Kasumi-1 (cell line): ENCODE data around the gene C5orf22.
"Not testable (repeated sequence)": the region's sequence is repeated elsewhere in the genome, so short reads cannot be mapped to it uniquely, and the experiment has no call there.

Source experiments
- DNase-seq, 2 experiments: peaks; one replicate each; lab custom pipeline; 2025; lab: John Stamatoyannopoulos, UW

The C5orf22 gene

DNA sequence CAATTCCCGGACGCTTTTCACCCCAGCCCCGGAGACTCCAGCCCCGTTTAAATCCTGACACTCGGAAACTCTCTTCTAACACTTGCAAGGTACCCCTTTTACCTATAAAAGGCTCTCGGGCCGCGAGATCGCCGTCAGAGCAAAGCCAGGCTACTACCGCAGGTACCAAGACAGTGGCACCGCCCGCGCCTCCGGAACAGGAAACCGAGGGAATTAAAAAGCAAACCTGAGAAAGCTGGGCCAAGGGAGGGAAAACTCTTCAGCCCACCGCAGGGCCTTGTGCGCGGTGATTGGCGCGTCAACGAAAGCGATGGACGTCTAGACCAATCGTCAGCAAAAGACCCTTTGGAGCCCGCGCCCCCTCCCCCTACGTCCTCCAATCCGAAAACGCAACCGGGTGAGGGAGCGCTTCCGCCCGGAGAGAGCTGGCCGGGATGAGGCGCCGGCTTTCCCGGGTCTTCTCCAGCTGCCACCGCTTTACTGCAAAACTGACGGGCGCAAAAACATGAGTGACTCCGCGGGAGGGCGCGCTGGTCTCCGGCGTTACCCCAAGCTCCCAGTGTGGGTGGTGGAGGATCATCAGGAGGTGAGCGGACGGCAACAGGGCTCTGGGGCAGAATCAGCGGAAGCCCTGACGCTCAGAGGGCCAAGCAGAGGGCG is at the start of gene C5orf22, which contains the start of gene DROSHA:
C5orf22 (plus strand) TSS at position 414 of the 660 bp plus-strand sequence; CDS start at position 506, 92 bp downstream.
DROSHA (minus strand) TSS at position 206 of the 660 bp plus-strand sequence. CDS start 3,034 bp downstream, outside the sequence.
- DNase-seq: peak; percentile 96

DNA sequence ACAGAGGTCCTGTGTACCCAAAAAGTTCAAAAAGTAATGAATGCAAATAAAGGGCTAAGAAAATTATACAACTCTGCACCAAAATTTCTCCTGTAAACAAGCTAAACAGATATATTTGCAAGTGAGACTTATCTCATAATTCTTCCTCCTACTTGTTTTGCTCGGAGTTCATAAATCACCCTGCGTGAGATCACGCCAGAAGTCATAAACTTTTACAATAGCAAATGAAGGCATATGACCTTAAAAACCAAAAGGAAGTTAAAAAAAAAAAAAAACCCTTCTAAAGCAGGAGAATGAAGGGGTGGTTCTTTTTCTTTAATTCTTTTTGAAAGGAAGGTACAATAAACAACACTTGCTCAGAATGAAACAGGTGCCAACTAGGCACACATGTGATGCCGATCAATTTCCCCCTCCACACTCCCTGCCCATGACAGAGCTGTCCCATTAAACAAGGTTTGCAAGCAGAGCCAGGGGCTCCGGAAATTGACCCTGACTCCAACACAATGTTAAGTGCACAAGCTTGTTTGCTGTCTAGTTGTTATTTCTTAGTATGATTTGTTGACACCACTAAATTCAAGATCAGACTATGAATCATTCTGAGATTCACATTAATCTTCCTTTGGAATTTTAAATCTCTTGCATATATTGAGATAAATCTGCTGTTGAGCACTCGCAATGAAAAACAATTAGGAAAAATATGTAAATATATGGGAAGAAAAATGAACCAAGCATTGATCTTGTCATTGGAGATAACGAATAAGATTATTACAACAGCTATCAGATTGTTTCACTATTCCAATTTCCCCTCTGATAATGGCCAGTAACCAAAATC is 46.5 kb upstream of the C5orf22 start:
- DNase-seq: no peak

DNA sequence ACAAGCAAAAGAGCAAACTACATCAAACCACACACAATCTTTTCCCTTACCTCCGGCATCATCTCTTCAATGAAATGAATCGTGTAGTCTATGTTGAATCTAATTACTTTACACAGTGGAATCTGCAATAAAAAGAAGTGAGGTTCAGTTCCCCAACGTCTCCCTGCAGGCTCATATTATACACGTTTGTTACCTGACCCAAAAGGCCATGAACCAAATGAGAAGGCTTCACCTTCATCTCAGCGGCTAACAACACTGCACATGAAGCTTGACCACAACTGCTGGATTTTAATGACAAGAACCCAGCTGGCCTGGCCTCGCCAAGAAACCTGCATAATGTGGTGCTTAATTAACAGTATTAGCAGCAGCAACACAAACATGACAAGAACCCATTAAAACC is 45.7 kb upstream of the C5orf22 start:
- no peak for DNase-seq

DNA sequence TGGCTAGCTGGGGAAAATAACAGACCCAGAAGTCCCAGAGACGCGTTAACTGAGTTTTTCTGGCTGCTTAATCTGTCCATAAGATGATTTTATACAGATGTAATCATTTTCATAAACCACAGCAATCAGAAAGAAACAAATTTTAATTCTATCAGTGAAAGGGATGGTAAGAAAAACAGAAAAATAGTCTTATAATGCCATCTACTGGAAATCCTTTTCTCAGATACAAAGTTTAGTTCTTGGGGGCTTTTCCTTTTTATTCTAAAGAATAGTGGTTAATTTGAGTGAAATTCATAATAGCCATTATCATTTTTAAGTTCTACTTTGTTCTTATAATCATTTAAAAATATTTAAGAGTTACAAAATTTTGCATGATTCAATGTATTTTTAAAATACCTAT is 44.6 kb upstream of the C5orf22 start:
- no peak for DNase-seq

DNA sequence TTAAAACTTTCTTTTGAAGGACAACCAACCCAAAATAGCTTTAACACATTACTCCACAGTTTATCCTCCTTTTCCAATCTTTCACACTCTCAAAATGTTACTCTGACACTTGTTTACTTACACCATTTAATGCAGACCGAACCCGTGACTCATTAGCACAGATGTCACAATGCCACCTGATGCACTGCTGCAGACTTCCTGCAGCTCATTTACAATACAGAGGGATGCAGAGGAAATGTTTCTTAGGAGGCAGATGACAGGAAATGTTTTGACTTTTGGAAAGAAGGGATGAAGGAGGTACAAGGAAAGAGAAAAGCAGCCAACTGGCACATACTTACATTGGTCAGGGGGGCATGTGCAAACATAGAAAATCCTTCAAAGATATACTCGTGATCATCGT is 39.2 kb upstream of the C5orf22 start:
- no peak for DNase-seq

DNA sequence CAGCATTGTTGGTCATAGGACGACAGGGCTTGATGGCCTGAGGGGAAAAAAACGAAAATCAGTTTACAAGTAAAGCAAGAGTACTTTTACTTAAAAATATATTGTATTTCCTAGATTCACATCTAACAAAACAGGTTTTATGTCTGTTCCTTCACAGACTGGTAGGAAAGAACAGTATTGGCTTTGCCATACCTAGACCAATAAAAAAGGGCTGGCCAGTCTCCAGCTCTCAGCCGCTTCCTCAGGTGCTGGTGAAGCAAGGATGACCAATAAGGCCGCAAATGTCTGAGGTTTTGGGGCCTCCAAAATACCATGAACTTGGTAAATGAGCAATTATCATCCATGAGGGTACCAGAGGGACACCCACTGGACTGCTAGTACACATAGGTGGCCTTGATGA is 36.8 kb upstream of the C5orf22 start:
- DNase-seq: no peak

DNA sequence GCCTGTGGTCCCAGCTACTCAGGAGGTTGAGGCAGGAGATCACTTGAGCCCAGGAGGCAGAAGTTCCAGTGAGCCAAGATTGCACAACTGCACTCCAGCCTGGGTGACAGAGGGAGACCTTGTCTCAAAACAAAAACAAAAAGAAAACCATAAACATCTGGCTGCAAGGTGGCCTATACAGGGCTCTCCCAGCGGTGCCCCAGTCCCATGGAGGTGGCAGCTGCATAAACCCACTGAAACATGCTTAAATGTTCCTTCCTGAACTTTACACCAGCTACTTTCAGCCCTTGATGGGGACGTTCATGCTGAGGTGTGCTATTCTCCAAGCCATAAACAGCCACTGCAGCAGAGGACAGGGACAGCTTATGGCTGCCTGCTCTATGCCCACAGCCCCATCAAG is 35.8 kb upstream of the C5orf22 start:
- DNase-seq: no peak

DNA sequence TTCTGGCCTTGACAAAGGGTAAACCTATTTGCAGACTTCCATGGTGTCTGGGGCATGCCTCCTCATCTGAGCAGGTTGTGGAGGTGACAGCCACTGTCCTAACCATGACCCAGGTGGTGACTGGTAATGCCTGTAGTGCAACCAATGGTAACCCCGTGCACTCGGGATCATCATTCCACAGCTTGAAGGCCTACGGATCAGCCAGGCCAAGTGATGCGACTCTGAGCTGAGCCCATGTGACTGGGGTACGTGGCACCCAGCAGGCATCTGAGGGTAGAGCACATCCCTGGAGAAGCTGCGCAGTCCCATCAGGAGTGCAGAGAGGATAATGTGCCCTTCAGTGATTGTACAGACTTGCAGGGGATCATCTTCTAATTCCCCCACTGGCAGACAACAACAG is 35.2 kb upstream of the C5orf22 start:
- DNase-seq: no peak

DNA sequence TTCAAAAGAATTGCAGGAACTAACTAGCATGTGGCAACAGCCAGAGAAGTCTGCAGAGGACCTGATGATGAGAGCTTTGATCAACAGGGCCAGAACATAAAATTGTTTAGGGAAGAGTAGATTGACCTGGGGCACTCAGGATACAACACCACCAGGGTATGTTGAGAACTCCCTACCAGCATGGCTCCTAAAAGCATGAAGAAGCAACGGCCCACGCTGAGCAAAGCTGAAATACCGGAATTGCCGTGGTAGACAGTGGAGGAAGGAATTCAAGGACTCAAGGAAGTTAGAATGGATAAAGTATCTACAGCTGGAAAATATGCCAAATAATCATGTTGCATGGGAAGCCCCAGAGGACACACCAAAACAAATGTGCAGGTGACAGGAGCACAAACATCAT is 31.8 kb upstream of the C5orf22 start:
- DNase-seq: no peak

DNA sequence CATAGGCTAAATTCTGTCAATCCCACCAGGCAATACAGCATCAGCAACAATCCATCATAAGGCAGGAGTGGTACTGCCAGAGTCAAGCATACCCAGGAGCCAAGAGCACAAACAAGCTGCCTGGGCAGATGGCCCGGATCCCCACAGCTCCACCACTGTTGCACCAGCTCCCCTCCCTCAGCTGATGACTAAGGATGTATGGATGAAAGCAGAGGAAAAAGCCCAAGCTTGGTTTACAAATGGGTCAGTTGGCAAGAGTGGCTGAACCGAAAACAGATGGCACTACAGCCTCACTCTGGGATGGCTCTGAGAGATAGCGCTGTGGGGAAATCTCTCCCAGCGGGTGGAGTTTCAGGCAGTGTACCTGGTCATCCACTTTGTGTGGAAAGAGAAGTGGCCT is 29.6 kb upstream of the C5orf22 start:
- no peak for DNase-seq

DNA sequence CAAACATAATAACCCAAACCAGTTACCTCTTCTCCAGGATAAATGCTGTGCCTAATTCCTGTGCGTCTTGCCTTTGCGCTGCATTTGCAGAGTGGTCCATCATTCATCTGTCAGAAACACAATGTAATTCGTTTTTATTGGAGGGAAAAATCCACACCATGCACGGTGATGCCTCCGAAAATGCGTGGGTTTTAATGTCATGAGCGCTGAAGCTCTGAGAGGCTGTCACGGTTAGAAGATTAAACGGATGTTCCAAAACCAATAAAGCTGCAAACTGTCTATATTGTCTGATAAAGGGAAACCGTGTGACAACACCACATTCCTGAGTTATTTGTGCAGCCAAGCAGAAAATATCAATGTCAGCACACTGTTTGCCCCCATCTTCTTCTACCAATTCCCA is 27.6 kb upstream of the C5orf22 start:
- no peak for DNase-seq

DNA sequence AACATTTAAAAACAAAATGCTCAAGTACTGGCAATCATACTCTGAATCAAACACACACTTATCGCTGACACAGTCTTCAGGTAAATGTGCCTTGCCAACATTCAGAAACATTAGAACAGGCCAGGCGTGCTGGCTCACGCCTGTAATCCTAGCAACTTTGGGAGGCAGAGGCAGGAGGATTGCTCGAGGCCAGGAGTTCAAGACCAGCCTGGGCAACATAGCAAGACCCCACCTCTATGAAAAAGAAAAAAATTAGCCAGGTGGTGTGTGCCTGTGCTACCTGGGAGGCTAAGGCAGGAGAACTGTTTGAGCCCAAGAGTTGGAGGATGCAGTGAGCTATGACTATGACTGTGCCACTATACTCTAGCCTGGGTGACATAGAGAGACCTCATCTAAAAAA is 20.8 kb upstream of the C5orf22 start:
- DNase-seq: no peak

DNA sequence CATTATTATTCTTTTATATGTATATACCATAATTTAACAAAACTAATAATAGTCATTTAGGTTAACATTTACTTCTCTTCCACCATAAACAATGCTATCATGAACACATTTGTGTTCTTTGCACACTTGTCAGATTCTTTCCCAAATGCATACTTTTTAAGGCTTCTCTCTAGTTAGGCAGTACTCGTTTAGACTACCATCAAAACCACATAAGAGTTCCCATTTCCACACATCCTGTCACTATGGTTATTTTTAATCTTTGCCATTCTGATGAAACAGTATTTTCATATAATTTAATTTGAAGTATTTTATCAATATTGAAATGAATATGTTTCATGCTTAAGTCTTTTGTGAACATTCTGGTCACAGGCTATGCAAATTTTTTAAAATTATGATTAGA is 15.3 kb upstream of the C5orf22 start:
- peak; percentile 58 to 67 for DNase-seq

DNA sequence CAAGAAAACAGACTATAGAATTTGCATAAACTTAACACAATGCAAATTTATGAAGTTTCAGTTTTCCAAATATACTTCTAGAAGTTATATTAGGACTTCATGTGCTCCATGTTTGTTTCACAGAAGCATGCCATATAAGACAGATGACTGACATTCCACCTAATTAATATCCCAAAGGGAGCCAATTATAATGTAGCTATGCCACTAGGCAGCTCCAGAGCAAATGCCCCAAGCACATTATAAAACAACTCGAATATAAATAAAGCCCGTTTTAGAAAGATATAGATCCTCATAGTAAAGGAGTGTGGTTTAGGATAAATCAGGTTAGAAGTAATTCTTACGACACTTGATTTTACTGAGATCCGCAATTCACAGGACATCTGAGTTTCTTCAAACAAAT is 9.1 kb upstream of the C5orf22 start:
- no peak for DNase-seq

DNA sequence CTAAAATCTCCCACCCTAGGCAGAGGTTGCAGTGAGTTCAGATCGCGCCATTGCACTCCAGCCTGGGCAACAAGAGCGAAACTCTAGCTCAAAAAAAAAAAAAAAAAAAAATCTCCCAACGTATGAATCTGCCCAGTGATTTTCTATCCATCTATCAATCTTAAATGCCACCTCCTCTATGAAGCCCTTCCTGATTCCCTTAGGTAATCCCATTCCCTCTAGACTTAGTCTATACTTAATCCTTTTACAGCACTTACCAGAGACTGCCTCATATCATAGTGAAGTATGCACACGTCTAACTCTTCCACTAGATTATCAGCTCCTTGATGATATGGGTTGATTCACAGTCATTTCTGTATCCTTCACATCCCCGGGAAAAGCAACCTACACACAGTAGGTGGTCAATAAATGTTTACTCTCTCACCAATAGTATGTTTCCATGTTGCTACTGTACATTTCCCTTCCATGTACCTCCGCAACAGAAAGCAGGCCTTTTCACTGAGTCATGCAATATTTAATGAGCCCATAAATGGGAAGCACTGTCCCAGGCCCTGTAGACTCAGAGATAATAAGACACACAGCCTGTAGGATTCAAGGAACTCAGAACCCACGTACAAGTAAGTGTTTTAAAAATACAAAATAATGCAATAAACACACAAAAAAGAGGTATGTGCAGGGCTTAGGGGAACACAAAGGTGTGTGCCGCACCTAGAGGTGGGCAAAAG is 1.4 kb upstream of the C5orf22 start:
- no peak for DNase-seq

DNA sequence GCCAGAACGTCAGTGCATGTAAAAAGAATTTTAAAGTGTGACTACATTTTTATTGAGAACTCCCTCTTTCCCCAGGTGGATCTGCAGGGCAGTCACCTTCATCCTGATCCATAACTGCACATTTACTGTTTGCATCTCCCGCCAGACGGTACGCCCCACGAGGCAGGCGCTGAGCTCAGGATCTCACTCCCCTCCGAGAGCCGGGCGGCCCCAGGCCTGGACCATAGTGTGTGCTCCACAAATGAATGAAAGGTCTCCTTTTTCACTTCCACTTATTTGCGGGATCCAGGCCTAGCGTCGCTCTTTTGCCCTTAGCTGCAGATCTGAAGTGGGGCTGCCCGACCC is 586 bp upstream of the C5orf22 start:
- peak; percentile 53 to 61 for DNase-seq

DNA sequence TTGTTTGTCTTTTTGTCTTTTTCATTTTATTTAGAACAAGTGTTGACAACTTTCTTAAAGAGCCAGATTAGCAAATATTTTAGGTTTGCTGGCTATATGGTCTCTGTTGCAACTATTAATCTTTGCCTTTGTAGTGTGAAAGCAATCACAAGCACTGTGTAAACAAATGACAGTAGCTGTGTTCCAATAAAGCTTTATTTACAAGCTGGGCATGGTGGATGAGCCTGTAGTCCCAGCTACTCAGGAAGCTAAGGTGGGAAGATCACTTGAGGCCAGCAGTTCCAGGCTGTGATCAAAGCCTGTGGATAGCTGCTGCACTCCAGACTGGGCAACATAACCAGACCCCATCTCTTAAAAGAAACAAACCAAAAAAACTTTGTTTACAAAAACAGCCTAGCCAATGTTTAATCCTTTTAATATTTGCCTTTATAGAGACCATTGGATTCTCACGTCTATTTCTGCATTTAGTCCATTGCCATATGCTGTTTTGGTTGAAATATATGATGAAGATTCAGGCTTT is 2.5 kb downstream of the C5orf22 start:
- no peak for DNase-seq

DNA sequence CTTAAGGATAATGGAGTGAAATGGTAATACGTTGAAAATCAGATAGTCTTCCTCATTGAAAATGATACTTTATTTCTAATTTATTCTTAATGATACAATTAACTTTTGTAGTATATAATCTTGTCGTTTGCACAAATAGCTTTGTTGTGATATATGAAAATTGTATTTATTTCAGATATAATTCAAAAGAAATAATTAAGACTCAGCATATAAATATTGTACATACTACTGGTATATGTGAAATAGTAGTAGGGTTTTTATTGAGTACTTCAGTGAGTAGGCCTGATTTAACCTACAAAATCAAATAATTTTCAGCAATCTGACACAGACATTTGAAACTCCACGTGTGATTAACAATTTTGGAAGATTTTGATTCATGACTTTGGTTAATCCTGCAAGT is 4.8 kb downstream of the C5orf22 start:
- DNase-seq: no peak

DNA sequence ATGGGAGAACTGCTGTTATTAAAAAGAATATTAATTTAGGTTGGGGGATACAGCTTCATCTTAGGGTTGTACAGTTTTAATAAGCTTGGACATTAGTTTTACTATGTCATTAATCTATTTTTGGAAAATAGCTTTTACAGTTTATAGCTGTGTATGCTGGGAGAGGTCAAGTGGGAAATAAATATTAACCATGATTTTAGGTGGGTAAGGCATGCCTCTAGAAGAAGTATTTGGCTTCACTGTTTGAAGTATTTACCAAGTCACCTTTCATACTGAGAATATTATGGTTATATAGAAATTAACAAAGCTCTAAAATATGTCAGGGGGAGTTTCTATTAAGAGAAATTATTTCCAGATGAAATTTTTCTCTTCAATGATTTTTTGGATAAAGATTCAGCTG is 5.2 kb downstream of the C5orf22 start:
- DNase-seq: no peak

DNA sequence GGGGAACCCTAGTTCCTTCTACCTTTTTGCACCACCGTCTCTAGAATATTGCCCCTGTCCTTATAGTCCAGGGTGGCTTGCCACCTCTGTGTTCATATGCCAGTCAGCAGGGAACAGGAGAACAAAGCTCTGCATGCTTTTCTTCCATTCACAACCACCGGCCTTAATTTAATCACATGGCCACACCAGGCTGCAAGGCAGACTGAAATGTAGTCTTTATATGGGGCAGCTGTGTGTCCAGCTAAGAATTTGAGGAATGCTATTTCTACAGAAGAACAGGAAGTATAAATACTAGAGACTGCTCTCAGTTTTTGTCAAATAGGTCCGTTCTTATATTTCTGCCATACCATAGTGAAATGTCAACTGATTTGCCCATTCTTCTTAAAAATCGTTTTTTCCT is 5.8 kb downstream of the C5orf22 start:
- DNase-seq: no peak

DNA sequence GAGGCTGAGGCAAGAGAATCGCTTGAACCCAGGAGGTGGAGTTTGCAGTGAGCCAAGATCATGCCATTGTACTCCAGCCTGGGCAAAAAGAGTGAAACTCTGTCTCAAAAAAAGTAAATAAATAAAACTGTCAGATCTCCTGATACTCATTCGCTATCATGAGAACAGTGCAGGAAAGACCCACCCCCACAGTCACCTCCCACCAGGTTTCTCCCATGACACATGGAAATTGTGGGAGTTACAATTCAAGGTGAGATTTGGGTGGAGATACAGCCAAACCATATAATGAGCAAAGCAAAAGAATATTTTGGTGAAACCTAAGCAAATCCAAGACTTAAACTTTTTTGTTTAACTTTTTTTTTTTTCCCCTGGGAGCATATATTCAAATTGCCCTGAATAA is 17.0 kb downstream of the C5orf22 start:
- not testable (repeated sequence) for DNase-seq

DNA sequence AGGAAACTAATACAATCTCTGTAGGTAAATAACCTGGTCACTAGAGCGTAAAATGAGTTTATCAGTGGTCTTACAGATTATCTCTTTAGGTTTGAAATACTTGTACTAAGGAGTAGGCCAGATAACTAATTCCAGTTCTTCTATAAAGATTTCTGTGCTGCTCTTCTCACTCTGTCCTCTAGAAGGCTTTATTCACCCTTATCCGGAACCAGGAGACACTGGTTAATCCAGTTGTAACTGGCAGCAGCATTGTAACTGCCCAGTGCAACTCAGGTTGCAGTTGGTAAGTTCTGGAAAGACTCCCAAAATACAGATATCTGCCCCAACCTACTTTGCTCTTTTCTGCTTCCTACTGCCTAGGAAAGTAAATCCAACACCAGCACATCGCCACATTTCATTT is 19.8 kb downstream of the C5orf22 start:
- peak in 1 of 2 experiments; percentile 3 for DNase-seq

DNA sequence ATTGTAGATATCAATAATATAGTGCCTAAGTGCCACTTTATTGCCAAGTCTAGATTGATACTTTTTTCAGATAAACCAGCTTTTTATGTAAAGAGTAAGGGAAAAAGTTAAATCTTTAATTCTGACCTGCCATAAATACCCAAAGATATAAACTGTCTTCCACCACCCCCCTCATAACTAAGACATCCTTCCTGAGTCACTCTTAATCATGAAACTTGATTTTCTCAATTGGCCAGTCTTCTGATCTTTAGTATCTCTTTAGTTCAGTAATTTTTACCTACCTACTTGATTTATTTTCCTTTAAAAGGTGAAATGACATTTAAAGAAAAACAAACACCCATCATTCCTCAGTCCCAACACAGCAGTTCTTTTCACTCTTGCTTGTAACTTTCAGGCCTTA is 21.8 kb downstream of the C5orf22 start:
- no peak for DNase-seq
